Measurements from ENCODE around the gene GADL1.

GADL1 gene, protein sequence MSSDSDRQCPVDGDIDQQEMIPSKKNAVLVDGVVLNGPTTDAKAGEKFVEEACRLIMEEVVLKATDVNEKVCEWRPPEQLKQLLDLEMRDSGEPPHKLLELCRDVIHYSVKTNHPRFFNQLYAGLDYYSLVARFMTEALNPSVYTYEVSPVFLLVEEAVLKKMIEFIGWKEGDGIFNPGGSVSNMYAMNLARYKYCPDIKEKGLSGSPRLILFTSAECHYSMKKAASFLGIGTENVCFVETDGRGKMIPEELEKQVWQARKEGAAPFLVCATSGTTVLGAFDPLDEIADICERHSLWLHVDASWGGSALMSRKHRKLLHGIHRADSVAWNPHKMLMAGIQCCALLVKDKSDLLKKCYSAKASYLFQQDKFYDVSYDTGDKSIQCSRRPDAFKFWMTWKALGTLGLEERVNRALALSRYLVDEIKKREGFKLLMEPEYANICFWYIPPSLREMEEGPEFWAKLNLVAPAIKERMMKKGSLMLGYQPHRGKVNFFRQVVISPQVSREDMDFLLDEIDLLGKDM

DNA sequence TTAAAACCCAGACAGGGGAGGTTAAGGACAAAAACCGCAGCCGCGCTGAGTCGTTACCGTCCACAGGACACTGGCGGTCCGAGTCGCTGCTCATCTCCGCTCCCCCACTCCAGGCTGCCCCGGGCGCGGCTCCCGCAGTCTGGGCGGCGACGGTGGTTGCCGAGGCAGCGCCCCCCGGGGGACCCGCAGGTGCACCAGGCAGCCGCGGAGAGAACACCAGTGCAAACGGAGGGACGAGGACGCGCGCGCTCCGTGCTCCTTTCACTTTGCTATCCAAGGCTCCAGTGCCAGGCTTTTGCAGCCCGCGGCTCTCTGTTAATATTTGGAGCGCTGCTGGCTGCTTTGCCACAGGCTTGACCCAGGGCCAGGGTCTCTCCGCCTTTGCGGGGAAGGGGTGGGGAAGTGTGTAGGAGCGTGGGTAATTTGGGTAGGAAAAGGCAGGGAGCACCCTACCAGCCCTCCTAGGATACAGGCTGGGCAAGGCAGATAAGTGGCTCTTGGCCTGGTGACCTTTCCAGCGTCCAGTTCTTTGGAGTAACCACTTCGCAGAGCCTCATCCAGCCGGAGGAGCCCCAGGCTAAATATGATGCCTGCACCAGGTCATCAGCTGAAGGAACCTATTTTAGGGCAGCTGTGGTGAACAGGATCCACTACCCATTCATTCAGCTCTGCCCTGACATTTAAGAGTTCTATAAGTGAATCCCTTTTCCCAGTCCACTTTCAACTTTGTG is at the start of gene GADL1:
TSS of gene GADL1 (minus strand) at position 141 of the 731 bp plus-strand sequence. CDS start at position 94, 47 bp downstream.
- no peaks in the 10 kb centered on the region for H3K36me3 ChIP-seq
- no peak for TF ChIP-seq Cebpa-rat (IDR thresholded peaks at IDR 0.05)
- H3K4me1 ChIP-seq: peaks cover 5 to 49% (median 33%) of the 10 kb centered on the region in 10 experiments; a peak in 18 of 20 replicates
- H3K9ac ChIP-seq: peak within 1 kb of the TSS in 10 of 11 experiments; percentile 42 to 71 (median 51); a peak in 17 of 22 replicates
- H3K9me3 ChIP-seq (replicated peaks in 1 of 11): peaks cover 0 to 16% (median 0%) of the 10 kb centered on the region in 11 experiments; a peak in 6 of 22 replicates
- H3K4me3 ChIP-seq: peak within 1 kb of the TSS; percentile 60 to 74 (median 68)
- H3K4me2 ChIP-seq: peak within 1 kb of the TSS; percentile 87 to 98 (median 96)
- H3K27me3 ChIP-seq: peaks cover 18 to 28% (median 20%) of the 10 kb centered on the region in 11 experiments
- H3K27ac ChIP-seq: no peak within 1 kb of the TSS
- no peaks in the 10 kb centered on the region for H4K20me1 ChIP-seq

DNA sequence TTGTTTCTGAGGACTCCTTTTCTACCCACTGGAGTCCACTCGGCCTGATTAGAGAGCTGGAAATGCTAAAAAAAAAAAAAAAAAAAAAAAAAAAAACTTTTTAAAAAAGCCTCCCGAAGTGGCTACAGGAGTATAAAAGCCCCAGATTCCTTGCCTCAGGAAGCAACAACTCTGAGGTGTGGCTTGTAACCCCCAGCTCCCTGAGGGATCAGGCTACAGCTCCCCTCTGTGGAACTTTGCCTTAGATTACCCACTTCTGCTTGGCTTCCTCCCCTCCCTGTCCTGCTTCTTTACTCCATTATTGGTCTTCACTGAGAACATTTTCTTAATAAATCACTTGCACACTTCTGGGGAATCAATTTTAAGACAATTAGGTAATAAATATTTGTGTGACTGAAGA is 49.7 kb upstream of the GADL1 start:
- Histone ChIP-seq H3K36me3 (no peaks in the 10 kb centered on the region), H3K4me1 (peaks cover 0 to 11% (median 8%) of the 10 kb centered on the region in 10 experiments; a peak in 15 of 20 replicates), H3K4me3 (no peak overlapping the region), H3K27ac (no peak overlapping the region), H3K9me3 (replicated peaks in 1 of 11) (peaks cover 3 to 28% (median 14%) of the 10 kb centered on the region in 11 experiments; a peak in 13 of 22 replicates), H3K9ac (no peak overlapping the region), H3K4me2 (no peak overlapping the region), H4K20me1 (no peaks in the 10 kb centered on the region), H3K27me3 (no peaks in the 10 kb centered on the region)
- TF ChIP-seq Cebpa-rat (IDR thresholded peaks at IDR 0.05): no peak

DNA sequence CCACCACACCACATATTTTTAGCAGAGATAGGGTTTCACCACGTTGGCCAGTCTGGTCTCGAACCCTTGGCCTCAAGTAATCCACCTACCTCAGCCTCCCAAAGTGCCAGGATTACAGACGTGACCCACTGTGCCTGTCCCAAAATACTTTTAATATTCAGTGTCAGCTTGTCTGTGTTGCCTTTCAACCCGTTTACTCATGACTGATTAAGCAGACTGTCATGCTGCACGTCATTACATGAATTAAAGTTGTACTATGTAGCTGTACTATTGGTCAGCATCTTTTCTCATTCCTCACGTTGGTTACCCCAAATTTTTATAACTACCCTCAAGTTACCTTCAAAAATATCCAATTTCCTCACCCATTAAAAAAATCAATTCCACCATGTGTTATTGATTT is 48.7 kb upstream of the GADL1 start:
- Histone ChIP-seq H3K36me3 (no peaks in the 10 kb centered on the region), H3K4me3 (no peak overlapping the region), H3K4me2 (no peak overlapping the region), H3K27ac (no peak overlapping the region), H4K20me1 (no peaks in the 10 kb centered on the region), H3K9ac (no peak overlapping the region), H3K9me3 (replicated peaks in 1 of 11) (peaks cover 3 to 28% (median 14%) of the 10 kb centered on the region in 11 experiments; a peak in 13 of 22 replicates), H3K4me1 (peaks cover 0 to 11% (median 8%) of the 10 kb centered on the region in 10 experiments; a peak in 14 of 20 replicates), H3K27me3 (no peaks in the 10 kb centered on the region)
- TF ChIP-seq Cebpa-rat (IDR thresholded peaks at IDR 0.05): no peak

DNA sequence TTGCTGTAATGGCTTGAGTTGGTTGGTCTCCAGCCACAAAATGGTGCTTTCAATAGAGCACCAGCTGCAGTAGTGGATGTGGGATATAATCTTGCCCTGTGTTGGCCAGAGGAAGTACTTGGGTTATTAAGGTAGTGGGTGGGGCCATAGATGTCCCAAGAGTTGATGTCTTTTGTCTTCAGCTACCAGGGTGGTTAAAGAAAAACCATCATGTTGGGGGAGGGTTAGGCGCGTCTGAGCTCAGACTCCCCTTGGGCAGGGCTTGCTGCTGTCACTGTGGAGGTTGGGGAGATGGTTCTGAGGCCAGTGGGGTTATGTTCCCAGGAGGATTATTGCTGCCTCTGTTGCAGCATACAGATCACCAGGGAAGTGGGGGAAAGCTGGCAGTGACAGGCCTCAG is 46.9 kb upstream of the GADL1 start:
- peaks cover 0 to 11% (median 8%) of the 10 kb centered on the region in 10 experiments; a peak in 14 of 20 replicates for H3K4me1 ChIP-seq
- H3K27me3 ChIP-seq: no peaks in the 10 kb centered on the region
- no peak overlapping the region for H3K9ac ChIP-seq
- peak overlapping the region in 8 of 11 experiments; percentile 8 to 54 (median 42); a peak in 12 of 22 replicates for H3K4me2 ChIP-seq
- H3K36me3 ChIP-seq: no peaks in the 10 kb centered on the region
- H4K20me1 ChIP-seq: no peaks in the 10 kb centered on the region
- no peak overlapping the region for H3K27ac ChIP-seq
- no peak for TF ChIP-seq Cebpa-rat (IDR thresholded peaks at IDR 0.05)
- no peak overlapping the region for H3K4me3 ChIP-seq
- peaks cover under 1 to 24% (median 13%) of the 10 kb centered on the region in 11 experiments; a peak in 13 of 22 replicates for H3K9me3 ChIP-seq (replicated peaks in 1 of 11)

DNA sequence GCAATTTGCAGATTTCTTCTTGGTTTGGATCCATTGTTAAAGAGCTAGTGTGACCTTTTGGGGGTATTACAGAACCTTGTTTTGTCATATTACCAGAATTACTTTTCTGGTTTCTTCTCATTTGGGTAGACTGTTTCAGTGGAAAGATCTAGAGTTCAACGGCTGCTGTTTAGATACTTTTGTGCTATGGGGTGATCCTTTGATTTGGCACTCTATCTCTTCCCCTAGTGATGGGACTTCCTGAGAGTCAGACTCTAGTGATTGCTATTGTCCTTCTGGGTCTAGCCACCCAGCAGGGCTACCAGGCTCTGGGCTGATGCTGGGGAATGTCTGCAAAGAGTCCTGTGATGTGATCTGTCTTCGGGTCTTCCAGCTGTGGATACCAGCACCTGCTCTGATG is 46.3 kb upstream of the GADL1 start:
- Histone ChIP-seq H3K4me3 (no peak overlapping the region), H3K4me1 (peaks cover 0 to 11% (median 8%) of the 10 kb centered on the region in 10 experiments; a peak in 14 of 20 replicates), H3K9me3 (replicated peaks in 1 of 11) (peaks cover 0 to 28% (median 14%) of the 10 kb centered on the region in 11 experiments; a peak in 11 of 22 replicates), H3K27me3 (no peaks in the 10 kb centered on the region), H3K36me3 (no peaks in the 10 kb centered on the region), H3K9ac (no peak overlapping the region), H4K20me1 (no peaks in the 10 kb centered on the region), H3K4me2 (peak overlapping the region in 3 of 11 experiments; percentile 31 to 43 (median 40); a peak in 1 of 22 replicates), H3K27ac (no peak overlapping the region; a peak in 1 of 22 replicates)
- no peak for TF ChIP-seq Cebpa-rat (IDR thresholded peaks at IDR 0.05)

DNA sequence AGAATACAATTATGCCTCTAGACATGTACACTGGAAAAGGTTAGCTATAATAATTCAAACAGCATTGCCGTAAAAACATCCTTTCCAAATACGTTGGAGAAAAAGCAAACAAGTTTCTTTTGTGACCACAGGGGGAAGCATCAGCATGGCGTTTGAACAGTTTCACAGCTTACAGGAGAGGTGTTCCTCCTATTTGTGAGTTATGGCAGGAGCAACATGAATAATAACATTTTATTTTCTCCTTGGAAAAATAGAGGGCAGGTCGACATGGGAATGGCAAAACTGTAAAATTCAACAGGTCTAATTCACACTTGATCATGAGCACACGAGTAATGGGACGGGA is 39.7 kb upstream of the GADL1 start:
- Histone ChIP-seq H3K4me1 (no peaks in the 10 kb centered on the region), H3K36me3 (no peaks in the 10 kb centered on the region), H3K27ac (no peak overlapping the region), H3K9ac (no peak overlapping the region), H4K20me1 (no peaks in the 10 kb centered on the region), H3K9me3 (replicated peaks in 1 of 11) (peaks cover 0 to 13% (median 0%) of the 10 kb centered on the region in 11 experiments; a peak in 2 of 22 replicates), H3K4me3 (no peak overlapping the region), H3K4me2 (no peak overlapping the region), H3K27me3 (no peaks in the 10 kb centered on the region)
- no peak for TF ChIP-seq Cebpa-rat (IDR thresholded peaks at IDR 0.05)

DNA sequence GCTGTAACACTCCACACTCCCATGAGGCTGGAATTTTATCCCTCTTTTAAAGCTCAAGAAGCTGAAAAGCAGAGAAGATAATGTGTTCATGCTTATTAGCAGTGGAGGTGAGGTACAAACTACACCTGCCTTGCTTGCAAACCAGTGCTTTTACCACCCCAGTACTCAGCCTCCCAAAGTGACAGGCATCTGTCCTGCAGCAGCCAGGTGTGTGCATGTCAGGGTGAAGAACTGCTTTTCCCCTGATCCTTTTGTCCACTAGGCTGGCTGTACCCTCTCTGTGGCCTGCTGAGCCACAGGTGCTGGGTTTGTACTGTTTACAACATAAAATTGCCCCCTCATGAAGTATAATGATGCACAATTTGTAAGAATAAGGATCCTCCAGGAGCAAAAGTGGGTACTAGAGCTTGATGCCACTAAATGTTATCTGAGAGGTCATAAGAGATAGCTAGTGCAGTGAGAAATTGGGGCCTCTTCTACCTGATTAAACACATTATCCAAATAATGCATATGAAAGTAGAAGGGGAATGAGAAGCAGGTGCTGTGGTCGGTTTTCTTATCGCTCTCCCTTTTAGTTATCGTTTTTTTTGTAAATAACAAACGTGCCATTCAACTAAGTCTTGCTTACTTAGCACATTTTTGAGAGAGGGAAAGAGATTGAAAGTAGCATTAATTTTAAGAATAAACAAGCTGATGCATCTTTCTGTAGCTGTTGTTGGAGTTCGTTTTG is 39.2 kb upstream of the GADL1 start:
- Histone ChIP-seq H3K9me3 (replicated peaks in 1 of 11) (peaks cover 0 to 13% (median 0%) of the 10 kb centered on the region in 11 experiments; a peak in 2 of 22 replicates), H3K27me3 (no peaks in the 10 kb centered on the region), H3K27ac (no peak overlapping the region), H3K4me1 (no peaks in the 10 kb centered on the region), H4K20me1 (no peaks in the 10 kb centered on the region), H3K9ac (no peak overlapping the region), H3K4me2 (no peak overlapping the region), H3K4me3 (no peak overlapping the region), H3K36me3 (no peaks in the 10 kb centered on the region)
- no peak for TF ChIP-seq Cebpa-rat (IDR thresholded peaks at IDR 0.05)

DNA sequence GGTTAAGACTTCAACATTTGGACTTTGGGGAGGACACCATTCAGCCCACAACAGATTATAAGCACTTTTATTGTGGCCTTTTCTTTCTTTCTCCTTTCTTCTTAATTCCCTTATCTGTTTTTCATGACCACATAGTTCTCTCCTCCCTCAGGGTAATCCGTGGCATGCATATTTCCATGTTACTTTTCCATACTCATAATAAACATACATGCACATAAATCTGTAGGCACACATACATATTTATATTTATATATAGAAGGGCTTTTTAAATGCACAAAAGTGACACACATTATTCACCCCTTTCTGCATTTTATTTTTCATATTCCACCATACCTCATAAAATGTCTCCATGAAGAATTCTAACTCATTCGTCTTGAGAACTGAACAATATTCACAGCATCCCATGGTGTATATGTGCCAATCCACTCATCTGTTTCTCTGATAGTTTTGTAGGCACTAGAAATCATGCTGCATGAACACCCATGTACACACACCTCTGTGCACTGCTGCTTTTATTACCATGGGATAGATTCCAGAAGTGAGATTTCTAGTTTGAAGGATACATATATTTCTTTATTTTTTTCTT is 38.1 kb upstream of the GADL1 start:
- H3K9ac ChIP-seq: no peak overlapping the region
- H3K4me1 ChIP-seq: no peaks in the 10 kb centered on the region
- no peak overlapping the region for H3K4me2 ChIP-seq
- peaks cover 0 to 18% (median 5%) of the 10 kb centered on the region in 11 experiments; a peak in 6 of 22 replicates for H3K9me3 ChIP-seq (replicated peaks in 1 of 11)
- no peak for TF ChIP-seq Cebpa-rat (IDR thresholded peaks at IDR 0.05)
- H4K20me1 ChIP-seq: no peaks in the 10 kb centered on the region
- H3K4me3 ChIP-seq: no peak overlapping the region
- H3K27me3 ChIP-seq: no peaks in the 10 kb centered on the region
- H3K36me3 ChIP-seq: no peaks in the 10 kb centered on the region
- H3K27ac ChIP-seq: no peak overlapping the region
